ENCODE measurements around the gene ASTN2. TPM values are rescaled to one million over a fixed set of nuclear protein-coding genes. Genes with fewer than 3 reads are reported as not detected.

Gene ASTN2
- total RNA-seq, 1 experiment from 2014 or later, result 4.8 TPM

- TF ChIP-seq TCF7L2 (IDR thresholded peaks at IDR 0.05; ENCODE audit: borderline replicate concordance, extremely low read depth, insufficient read depth, insufficient read length) (no peak), POLR2A (IDR thresholded peaks at IDR 0.05; ENCODE audit: borderline replicate concordance, extremely low read depth, insufficient read depth, insufficient read length) (no peak), SRF (IDR thresholded peaks at IDR 0.05; ENCODE audit: low read depth) (no peak), REST (IDR thresholded peaks at IDR 0.05; ENCODE audit: low read depth) (no peak)
Measured at GRCh38 chr9:116795821-116796220, 619.0 kb downstream of the ASTN2 start (continued).

GRCh38 chr9:116792271-116792670, 622.6 kb downstream of the ASTN2 start:
- Histone ChIP-seq H3K9me3 (ENCODE audit: control insufficient read depth in 1 of 2, insufficient read depth in 1 of 2, low read depth in 1 of 2, low read length in 2 of 2) (no peaks in the 10 kb centered on the region), H3K9me2 (ENCODE audit: insufficient read depth) (no peaks in the 10 kb centered on the region), H3K9ac (ENCODE audit: low read length) (no peak overlapping the region), H3K4me1 (ENCODE audit: control insufficient read depth in 1 of 2, insufficient read depth in 2 of 2, low read length in 2 of 2) (no peaks in the 10 kb centered on the region), H3K36me3 (ENCODE audit: control insufficient read depth in 1 of 2, insufficient read depth in 2 of 2, low read length in 2 of 2) (no peaks in the 10 kb centered on the region), H3K4me2 (ENCODE audit: low read length) (no peak overlapping the region), H4K20me1 (ENCODE audit: insufficient read depth) (no peaks in the 10 kb centered on the region), H3K27ac (ENCODE audit: low read depth, low read length) (no peak overlapping the region), H3K27me3 (ENCODE audit: insufficient read depth, low read length) (peaks cover 34% of the 10 kb centered on the region), H3K79me2 (ENCODE audit: insufficient read depth, low read length) (no peaks in the 10 kb centered on the region), H3K4me3 (replicated peaks in 1 of 2; ENCODE audit: low read depth in 1 of 2, low read length in 2 of 2) (no peak overlapping the region), H2AFZ (ENCODE audit: low read depth, low read length, poor library complexity, severe bottlenecking) (no peak overlapping the region)
- ChIA-PET CTCF (no interaction called here), RAD21 (ENCODE audit: low non-redundant PET in 1 of 2, low total read pairs in 2 of 2, uncharacterized antibody in 2 of 2, unreplicated experiment in 2 of 2) (no interaction called here), POLR2A (no interaction called here)
- intact Hi-C loops (cut with micrococcal nuclease), result no loop called here
- ATAC-seq, result no peak
- no peak for DNase-seq (ENCODE audit: low read depth, low spot score)
- no TSS peak for BruUV-seq (replicated peaks)
- TF ChIP-seq CTCF (IDR thresholded peaks at IDR 0.05 in 2 of 3, conservative IDR thresholded peaks at IDR 0.05 in 1 of 3; ENCODE audit: borderline replicate concordance in 1 of 3, insufficient read depth in 1 of 3, low read depth in 2 of 3, low read length in 2 of 3) (no peak), CEBPB (IDR thresholded peaks at IDR 0.05; ENCODE audit: low read depth) (no peak), SIN3A (IDR thresholded peaks at IDR 0.05; ENCODE audit: low read depth) (no peak), ATF3 (IDR thresholded peaks at IDR 0.05) (no peak)
